ENCODE data around the gene HS1BP3.

Gene HS1BP3

DNA sequence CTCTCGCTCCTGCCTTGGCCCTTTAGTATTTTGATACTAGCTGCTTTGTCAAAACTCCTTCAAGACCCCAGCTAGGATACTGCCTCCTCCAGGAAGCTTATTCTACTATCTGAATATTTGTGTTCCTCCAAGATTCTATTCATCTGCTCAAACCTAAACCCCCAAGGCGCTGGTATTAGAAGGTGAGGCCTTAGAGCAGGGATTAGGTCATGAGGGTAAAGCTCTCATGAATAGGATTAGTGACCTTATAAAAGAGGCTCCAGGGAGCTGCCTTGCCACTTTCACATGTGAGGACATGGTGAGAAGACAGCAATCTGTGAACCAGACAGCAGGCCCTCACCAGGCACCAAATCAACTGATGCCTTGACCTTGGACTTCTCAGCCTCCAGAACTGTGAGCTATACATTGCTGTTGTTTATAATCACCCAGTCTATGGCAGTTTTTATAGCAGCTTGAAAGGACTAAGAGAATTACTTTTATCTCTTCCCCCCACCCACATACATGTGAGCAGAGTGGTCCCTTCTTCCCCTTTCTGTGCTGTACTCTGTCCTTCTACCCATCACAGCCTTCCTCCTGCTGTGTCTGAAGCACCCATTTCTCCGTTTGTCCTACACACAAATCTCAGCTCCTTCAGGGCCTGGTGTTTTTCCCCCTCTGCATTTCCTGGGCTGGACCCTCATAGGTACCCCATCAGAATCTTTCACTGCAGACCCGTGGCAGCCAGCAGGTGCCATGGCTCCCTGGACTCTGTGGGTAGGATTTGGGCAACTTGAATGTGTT, 54.5 kb downstream of the HS1BP3 start:
- Histone ChIP-seq H4K12ac (ENCODE audit: low read depth, low read length) (peak overlapping the region; percentile 6), H3K4me3 (ENCODE audit: low read depth, low read length) (no peak overlapping the region), H3K9me3 (ENCODE audit: insufficient read depth, low read depth, low read length) (no peaks in the 10 kb centered on the region), H4K91ac (ENCODE audit: low read depth, low read length) (peak overlapping the region; percentile 82), H3K23ac (ENCODE audit: low read length) (no peak overlapping the region), H3K4ac (ENCODE audit: low read depth, low read length) (no peak overlapping the region), H4K8ac (ENCODE audit: low read depth, low read length) (peak overlapping the region; percentile 29), H2BK120ac (ENCODE audit: insufficient read depth, low read length, poor library complexity) (peak overlapping the region; percentile 87), H3K79me1 (ENCODE audit: low read length) (peaks cover 61% of the 10 kb centered on the region), H3K9ac (ENCODE audit: low read length) (no peak overlapping the region), H2AFZ (ENCODE audit: insufficient read depth, low read length, poor library complexity) (no peak overlapping the region), H3K4me1 (ENCODE audit: control insufficient read depth in 1 of 2, insufficient read depth in 2 of 2, low read length in 2 of 2) (peaks cover 48 to 56% of the 10 kb centered on the region in 2 experiments), H3K27ac (ENCODE audit: low read depth, low read length) (no peak overlapping the region), H2BK5ac (ENCODE audit: low read depth, low read length, poor library complexity) (peak overlapping the region; percentile 62), H3K4me2 (ENCODE audit: low read length) (no peak overlapping the region), H2AK5ac (ENCODE audit: low read length) (peak overlapping the region; percentile 80), H3K79me2 (ENCODE audit: control insufficient read depth, insufficient read depth, low read length, poor library complexity) (peaks cover 7% of the 10 kb centered on the region), H3K27me3 (ENCODE audit: insufficient read depth, low read length) (no peaks in the 10 kb centered on the region), H3K14ac (ENCODE audit: low read length) (peak overlapping the region; percentile 67), H3K36me3 (ENCODE audit: control insufficient read depth in 1 of 2, insufficient read depth in 2 of 2, low read length in 2 of 2) (no peaks in the 10 kb centered on the region), H2BK12ac (ENCODE audit: low read length) (peak overlapping the region; percentile 86), H3K18ac (ENCODE audit: low read length) (peak overlapping the region; percentile 16)
- no peak for DNase-seq
- WGBS (ENCODE audit: extremely low coverage, insufficient coverage, insufficient read length) = no CpG with 5 or more reads among the region's 4 CpGs

DNA sequence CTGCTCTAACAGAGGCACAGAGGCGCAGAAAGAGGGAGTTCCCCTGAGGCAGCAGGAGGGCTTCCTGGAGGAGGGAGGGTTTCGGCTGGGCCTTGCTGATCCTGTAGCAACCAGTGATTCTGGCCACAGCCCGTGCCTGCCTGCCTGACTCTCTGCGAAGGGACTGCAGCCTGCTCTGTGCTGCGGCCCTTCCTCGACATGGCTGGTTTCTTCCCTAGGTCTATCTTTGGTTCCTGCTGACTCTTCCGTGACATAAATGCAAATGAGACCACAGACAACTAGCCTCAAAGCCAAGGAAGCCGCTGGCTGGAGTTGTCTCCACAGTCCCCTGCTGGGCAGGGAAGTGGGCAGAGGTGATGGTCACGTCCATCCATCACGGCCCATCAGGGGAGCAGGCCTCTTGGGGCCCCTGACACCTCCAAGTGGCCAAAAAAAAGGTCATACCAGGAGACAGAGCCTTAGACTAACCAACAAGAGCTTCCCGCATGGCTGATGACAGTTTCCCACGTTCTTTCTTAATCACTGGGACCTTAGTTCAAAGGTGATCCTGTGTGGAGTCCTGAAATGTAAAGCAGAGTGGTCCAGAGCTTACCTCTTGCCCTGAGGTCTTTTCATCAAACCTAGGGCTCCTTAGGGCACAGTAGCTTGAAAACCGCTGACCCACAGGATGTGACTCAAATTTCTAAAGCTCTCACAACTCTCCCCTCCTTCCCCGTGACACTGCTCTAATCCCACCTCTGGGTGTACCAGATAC, 55.3 kb downstream of the HS1BP3 start:
- Histone ChIP-seq H3K79me1 (ENCODE audit: low read length) (peaks cover 65% of the 10 kb centered on the region), H3K18ac (ENCODE audit: low read length) (peak overlapping the region; percentile 60), H3K9ac (ENCODE audit: low read length) (no peak overlapping the region), H3K36me3 (ENCODE audit: control insufficient read depth in 1 of 2, insufficient read depth in 2 of 2, low read length in 2 of 2) (no peaks in the 10 kb centered on the region), H3K14ac (ENCODE audit: low read length) (peak overlapping the region; percentile 43), H3K23ac (ENCODE audit: low read length) (no peak overlapping the region), H4K12ac (ENCODE audit: low read depth, low read length) (no peak overlapping the region), H2AK5ac (ENCODE audit: low read length) (peak overlapping the region; percentile 29), H3K9me3 (ENCODE audit: insufficient read depth, low read depth, low read length) (no peaks in the 10 kb centered on the region), H3K27ac (ENCODE audit: low read depth, low read length) (peak overlapping the region; percentile 3), H2BK12ac (ENCODE audit: low read length) (peak overlapping the region; percentile 86), H2BK120ac (ENCODE audit: insufficient read depth, low read length, poor library complexity) (peak overlapping the region; percentile 87), H3K4me2 (ENCODE audit: low read length) (no peak overlapping the region), H4K8ac (ENCODE audit: low read depth, low read length) (peak overlapping the region; percentile 38), H3K27me3 (ENCODE audit: insufficient read depth, low read length) (no peaks in the 10 kb centered on the region), H4K91ac (ENCODE audit: low read depth, low read length) (peak overlapping the region; percentile 86), H2AFZ (ENCODE audit: insufficient read depth, low read length, poor library complexity) (no peak overlapping the region), H3K4me3 (ENCODE audit: low read depth, low read length) (no peak overlapping the region), H3K79me2 (ENCODE audit: control insufficient read depth, insufficient read depth, low read length, poor library complexity) (peaks cover 7% of the 10 kb centered on the region), H2BK5ac (ENCODE audit: low read depth, low read length, poor library complexity) (peak overlapping the region; percentile 59), H3K4me1 (ENCODE audit: control insufficient read depth in 1 of 2, insufficient read depth in 2 of 2, low read length in 2 of 2) (peaks cover 48 to 61% of the 10 kb centered on the region in 2 experiments), H3K4ac (ENCODE audit: low read depth, low read length) (peak overlapping the region; percentile 8)
- no CpG with 5 or more reads among the region's 14 CpGs for WGBS (ENCODE audit: extremely low coverage, insufficient coverage, insufficient read length)
- peak; percentile 59 to 67 for DNase-seq

DNA sequence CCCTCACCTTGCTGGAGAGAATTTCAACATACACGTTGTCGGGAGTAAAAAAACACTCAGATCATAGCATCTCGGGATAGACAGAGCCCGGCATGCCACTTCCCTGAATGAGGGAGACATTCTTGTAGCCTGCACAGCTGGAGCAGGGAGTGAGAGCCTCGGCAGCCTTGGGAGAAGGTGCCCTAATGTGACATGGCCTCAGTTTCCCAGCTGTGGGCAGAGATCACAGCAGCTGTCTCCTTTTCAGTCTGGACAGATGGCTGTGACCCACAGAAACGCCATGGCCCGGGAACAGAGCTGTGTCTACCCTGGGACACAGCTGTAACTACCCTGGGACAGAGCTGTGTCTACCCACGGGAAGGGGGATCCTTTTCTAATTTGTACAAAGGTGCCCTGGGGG, 55.9 kb downstream of the HS1BP3 start:
- Histone ChIP-seq H2AK5ac (ENCODE audit: low read length) (peak overlapping the region; percentile 29), H3K4ac (ENCODE audit: low read depth, low read length) (peak overlapping the region; percentile 8), H2BK5ac (ENCODE audit: low read depth, low read length, poor library complexity) (peak overlapping the region; percentile 59), H4K91ac (ENCODE audit: low read depth, low read length) (peak overlapping the region; percentile 86), H3K27me3 (ENCODE audit: insufficient read depth, low read length) (no peaks in the 10 kb centered on the region), H3K23ac (ENCODE audit: low read length) (no peak overlapping the region), H3K9ac (ENCODE audit: low read length) (no peak overlapping the region), H3K9me3 (ENCODE audit: insufficient read depth, low read depth, low read length) (no peaks in the 10 kb centered on the region), H2BK120ac (ENCODE audit: insufficient read depth, low read length, poor library complexity) (peak overlapping the region; percentile 87), H4K8ac (ENCODE audit: low read depth, low read length) (peak overlapping the region; percentile 26), H3K4me3 (ENCODE audit: low read depth, low read length) (no peak overlapping the region), H3K79me2 (ENCODE audit: control insufficient read depth, insufficient read depth, low read length, poor library complexity) (peaks cover 8% of the 10 kb centered on the region), H3K79me1 (ENCODE audit: low read length) (peaks cover 68% of the 10 kb centered on the region), H3K27ac (ENCODE audit: low read depth, low read length) (peak overlapping the region; percentile 3), H2BK12ac (ENCODE audit: low read length) (peak overlapping the region; percentile 86), H4K12ac (ENCODE audit: low read depth, low read length) (no peak overlapping the region), H3K4me2 (ENCODE audit: low read length) (no peak overlapping the region), H3K18ac (ENCODE audit: low read length) (peak overlapping the region; percentile 60), H2AFZ (ENCODE audit: insufficient read depth, low read length, poor library complexity) (peak overlapping the region; percentile 19), H3K4me1 (ENCODE audit: control insufficient read depth in 1 of 2, insufficient read depth in 2 of 2, low read length in 2 of 2) (peaks cover 48 to 63% of the 10 kb centered on the region in 2 experiments), H3K14ac (ENCODE audit: low read length) (peak overlapping the region; percentile 43), H3K36me3 (ENCODE audit: control insufficient read depth in 1 of 2, insufficient read depth in 2 of 2, low read length in 2 of 2) (no peaks in the 10 kb centered on the region)
- WGBS (ENCODE audit: extremely low coverage, insufficient coverage, insufficient read length) = no CpG with 5 or more reads among the region's 8 CpGs
- DNase-seq = peak; percentile 80 to 83

DNA sequence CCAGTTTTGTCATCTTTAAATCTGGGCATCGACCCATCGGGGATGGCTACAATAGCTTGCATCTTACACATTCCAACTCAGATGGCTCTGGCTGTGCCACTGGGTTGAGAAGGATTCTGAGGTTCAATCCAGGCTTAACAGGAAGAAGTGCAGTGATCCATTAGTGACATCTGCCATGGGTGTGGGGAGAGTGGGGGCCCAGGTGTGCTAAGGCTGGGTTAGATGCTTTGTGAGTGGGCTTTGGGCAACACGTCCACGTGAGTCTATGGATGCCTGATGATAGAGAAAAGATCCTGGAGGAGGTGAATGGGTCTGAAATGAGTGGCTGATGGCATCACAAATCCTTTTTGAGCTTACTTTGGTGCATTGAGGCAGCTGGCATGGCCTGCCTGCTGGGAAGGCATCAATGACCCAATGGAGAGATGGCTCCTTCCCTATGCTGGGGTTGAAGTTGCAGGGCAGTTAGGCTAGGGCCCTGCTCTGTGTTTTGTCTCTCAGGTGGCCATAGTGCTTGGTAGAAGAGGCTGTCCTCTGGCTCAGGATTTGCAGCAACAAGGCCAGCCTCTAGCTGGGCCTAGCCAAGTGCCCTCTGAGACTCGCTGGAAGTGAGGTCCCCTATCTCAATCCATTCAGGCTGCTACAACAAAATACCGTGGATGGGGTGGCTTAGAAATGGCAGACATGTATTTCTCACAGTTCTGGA, 56.7 kb downstream of the HS1BP3 start:
- peak overlapping the region; percentile 62 for H3K4ac ChIP-seq (ENCODE audit: low read depth, low read length)
- peak overlapping the region; percentile 81 for H3K18ac ChIP-seq (ENCODE audit: low read length)
- no peaks in the 10 kb centered on the region for H3K27me3 ChIP-seq (ENCODE audit: insufficient read depth, low read length)
- peak overlapping the region; percentile 68 for H4K8ac ChIP-seq (ENCODE audit: low read depth, low read length)
- H4K91ac ChIP-seq (ENCODE audit: low read depth, low read length) = peak overlapping the region; percentile 86
- peak overlapping the region; percentile 88 for H2AK5ac ChIP-seq (ENCODE audit: low read length)
- H2BK12ac ChIP-seq (ENCODE audit: low read length) = peak overlapping the region; percentile 86
- H3K9ac ChIP-seq (ENCODE audit: low read length) = no peak overlapping the region
- H2AFZ ChIP-seq (ENCODE audit: insufficient read depth, low read length, poor library complexity) = peak overlapping the region; percentile 42
- H3K23ac ChIP-seq (ENCODE audit: low read length) = no peak overlapping the region
- peak overlapping the region; percentile 90 for H3K14ac ChIP-seq (ENCODE audit: low read length)
- H3K79me1 ChIP-seq (ENCODE audit: low read length) = peaks cover 66% of the 10 kb centered on the region
- DNase-seq = no peak
- H2BK5ac ChIP-seq (ENCODE audit: low read depth, low read length, poor library complexity) = peak overlapping the region; percentile 74
- H3K4me3 ChIP-seq (ENCODE audit: low read depth, low read length) = no peak overlapping the region
- no peaks in the 10 kb centered on the region for H3K9me3 ChIP-seq (ENCODE audit: insufficient read depth, low read depth, low read length)
- peaks cover 8% of the 10 kb centered on the region for H3K79me2 ChIP-seq (ENCODE audit: control insufficient read depth, insufficient read depth, low read length, poor library complexity)
- H3K36me3 ChIP-seq (ENCODE audit: control insufficient read depth in 1 of 2, insufficient read depth in 2 of 2, low read length in 2 of 2) = no peaks in the 10 kb centered on the region
- peak overlapping the region; percentile 87 for H2BK120ac ChIP-seq (ENCODE audit: insufficient read depth, low read length, poor library complexity)
- H3K4me2 ChIP-seq (ENCODE audit: low read length) = no peak overlapping the region
- peaks cover 47 to 63% of the 10 kb centered on the region in 2 experiments for H3K4me1 ChIP-seq (ENCODE audit: control insufficient read depth in 1 of 2, insufficient read depth in 2 of 2, low read length in 2 of 2)
- H4K12ac ChIP-seq (ENCODE audit: low read depth, low read length) = no peak overlapping the region
- peak overlapping the region; percentile 87 for H3K27ac ChIP-seq (ENCODE audit: low read depth, low read length)
- no CpG with 5 or more reads among the region's 6 CpGs for WGBS (ENCODE audit: extremely low coverage, insufficient coverage, insufficient read length)
